ENCODE measurements around the gene CEACAM16. TPM values are rescaled to one million over a fixed set of nuclear protein-coding genes. Genes with fewer than 3 reads are reported as not detected.

CEACAM16 gene
- total RNA-seq, 2 donors from 2014 or later, result not detected

DNA sequence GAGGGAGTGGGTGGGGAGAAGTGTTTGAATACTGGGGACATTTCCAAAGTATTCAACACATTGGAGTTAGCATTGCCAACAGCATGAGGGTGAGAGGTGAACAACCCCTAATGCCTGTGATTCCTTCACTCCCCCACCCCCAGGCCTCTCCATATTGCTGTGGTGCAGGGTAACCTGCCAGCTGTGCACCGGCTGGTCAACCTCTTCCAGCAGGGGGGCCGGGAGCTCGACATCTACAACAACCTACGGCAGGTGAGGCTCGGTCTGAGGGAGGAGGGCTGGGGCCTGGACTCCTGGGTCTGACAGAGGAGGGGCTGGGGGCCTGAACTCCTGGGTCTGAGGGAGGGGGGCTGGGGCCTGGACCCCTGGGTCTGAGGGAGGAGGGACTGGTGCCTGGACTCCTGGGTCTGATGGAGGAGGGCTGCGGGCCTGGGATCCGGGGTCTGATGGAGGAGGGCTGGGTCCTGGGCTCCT lies 57.2 kb downstream of the CEACAM16 start:
- DNase-seq (ENCODE audit: low spot score) (no peak), ATAC-seq (ENCODE audit: insufficient number of reproducible peaks, low FRiP score, low read depth) (no peak)
- Histone ChIP-seq H3K27ac (peak overlapping the region; percentile 76 to 92), H3K36me3 (peaks cover 14% of the 10 kb centered on the region), H3K27me3 (replicated peaks; ENCODE audit: insufficient read depth) (no peaks in the 10 kb centered on the region), H3K9me3 (no peaks in the 10 kb centered on the region), H3K4me1 (ENCODE audit: control insufficient read depth in 1 of 2, low read depth in 2 of 2) (peaks cover 47 to 69% of the 10 kb centered on the region in 2 donors), H3K4me3 (no peak overlapping the region)
- no peak for TF ChIP-seq CTCF (IDR thresholded peaks at IDR 0.05)

DNA sequence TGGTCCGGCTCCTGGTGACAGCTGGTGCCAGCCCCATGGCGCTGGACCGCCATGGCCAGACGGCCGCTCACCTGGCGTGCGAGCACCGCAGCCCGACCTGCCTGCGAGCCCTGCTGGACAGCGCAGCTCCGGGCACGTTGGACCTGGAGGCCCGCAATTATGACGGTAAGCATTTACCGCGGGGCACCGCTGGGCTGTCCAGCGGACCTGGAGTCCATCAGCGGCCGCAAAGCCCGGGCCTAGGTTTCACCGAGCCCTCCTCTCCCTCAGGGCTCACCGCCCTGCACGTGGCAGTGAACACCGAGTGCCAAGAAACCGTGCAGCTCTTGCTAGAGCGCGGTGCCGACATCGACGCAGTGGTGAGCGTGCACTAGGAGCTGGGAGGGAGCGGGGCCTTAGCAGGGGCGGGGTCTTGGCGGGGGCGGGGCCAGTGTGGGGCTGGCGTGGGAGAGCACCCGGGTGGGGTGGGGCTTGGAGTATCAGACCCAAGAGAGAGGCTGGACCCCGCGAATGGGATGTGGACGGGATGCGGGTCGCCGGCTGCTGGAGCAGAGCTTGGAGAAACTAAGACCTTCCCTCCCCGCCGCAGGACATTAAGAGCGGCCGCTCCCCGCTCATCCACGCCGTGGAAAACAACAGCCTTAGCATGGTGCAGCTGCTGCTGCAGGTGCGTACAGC lies 58.2 kb downstream of the CEACAM16 start:
- ATAC-seq (ENCODE audit: insufficient number of reproducible peaks, low FRiP score, low read depth) (peak; percentile 25), DNase-seq (ENCODE audit: low spot score) (peak; percentile 47)
- Histone ChIP-seq H3K36me3 (peaks cover 11% of the 10 kb centered on the region), H3K27ac (peak overlapping the region; percentile 75 to 76), H3K4me1 (ENCODE audit: control insufficient read depth in 1 of 2, low read depth in 2 of 2) (peaks cover 45 to 61% of the 10 kb centered on the region in 2 donors), H3K9me3 (no peaks in the 10 kb centered on the region), H3K27me3 (replicated peaks; ENCODE audit: insufficient read depth) (no peaks in the 10 kb centered on the region), H3K4me3 (peak overlapping the region; percentile 71)
- peak; percentile 8 for TF ChIP-seq CTCF (IDR thresholded peaks at IDR 0.05)

- peaks cover 38 to 53% of the 10 kb centered on the region in 2 donors for H3K4me1 ChIP-seq (ENCODE audit: control insufficient read depth in 1 of 2, low read depth in 2 of 2)
- peak overlapping the region; percentile 71 for H3K4me3 ChIP-seq
- ATAC-seq (ENCODE audit: insufficient number of reproducible peaks, low FRiP score, low read depth) (peak; percentile 18), DNase-seq (ENCODE audit: low spot score) (no peak)
- H3K27me3 ChIP-seq (replicated peaks; ENCODE audit: insufficient read depth), result no peaks in the 10 kb centered on the region
- H3K9me3 ChIP-seq, result no peaks in the 10 kb centered on the region
- H3K36me3 ChIP-seq, result peaks cover 11% of the 10 kb centered on the region
- peak; percentile 18 for TF ChIP-seq CTCF (IDR thresholded peaks at IDR 0.05)
- peak overlapping the region; percentile 75 to 76 for H3K27ac ChIP-seq
Observed at GRCh38 chr19:44757735-44758505, 59.0 kb downstream of the CEACAM16 start.

DNA sequence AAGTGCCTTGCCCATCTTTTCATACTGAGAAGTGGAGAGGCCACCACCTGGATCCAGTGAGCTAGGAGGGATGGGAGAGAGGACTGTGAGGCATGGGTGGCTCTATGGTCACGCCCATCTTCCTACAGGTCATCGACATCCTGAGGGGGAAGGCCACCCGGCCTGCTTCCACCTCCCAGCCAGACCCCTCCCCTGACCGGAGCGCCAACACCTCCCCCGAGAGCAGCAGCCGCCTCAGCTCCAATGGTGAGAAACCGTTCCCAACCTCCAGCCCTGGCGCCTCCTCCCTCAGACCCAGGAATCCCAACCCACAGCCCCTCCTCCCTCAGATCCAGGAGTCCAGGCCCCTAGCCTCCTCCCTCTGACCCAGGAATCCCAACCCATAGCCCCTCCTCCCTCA lies 59.6 kb downstream of the CEACAM16 start:
- no peak for TF ChIP-seq CTCF (IDR thresholded peaks at IDR 0.05)
- peak overlapping the region; percentile 75 to 76 for H3K27ac ChIP-seq
- peaks cover 37 to 47% of the 10 kb centered on the region in 2 donors for H3K4me1 ChIP-seq (ENCODE audit: control insufficient read depth in 1 of 2, low read depth in 2 of 2)
- peak overlapping the region; percentile 71 for H3K4me3 ChIP-seq
- H3K36me3 ChIP-seq, result peaks cover 11% of the 10 kb centered on the region
- no peak for ATAC-seq (ENCODE audit: insufficient number of reproducible peaks, low FRiP score, low read depth)
- no peak for DNase-seq (ENCODE audit: low spot score)
- H3K27me3 ChIP-seq (replicated peaks; ENCODE audit: insufficient read depth), result no peaks in the 10 kb centered on the region
- no peaks in the 10 kb centered on the region for H3K9me3 ChIP-seq

DNA sequence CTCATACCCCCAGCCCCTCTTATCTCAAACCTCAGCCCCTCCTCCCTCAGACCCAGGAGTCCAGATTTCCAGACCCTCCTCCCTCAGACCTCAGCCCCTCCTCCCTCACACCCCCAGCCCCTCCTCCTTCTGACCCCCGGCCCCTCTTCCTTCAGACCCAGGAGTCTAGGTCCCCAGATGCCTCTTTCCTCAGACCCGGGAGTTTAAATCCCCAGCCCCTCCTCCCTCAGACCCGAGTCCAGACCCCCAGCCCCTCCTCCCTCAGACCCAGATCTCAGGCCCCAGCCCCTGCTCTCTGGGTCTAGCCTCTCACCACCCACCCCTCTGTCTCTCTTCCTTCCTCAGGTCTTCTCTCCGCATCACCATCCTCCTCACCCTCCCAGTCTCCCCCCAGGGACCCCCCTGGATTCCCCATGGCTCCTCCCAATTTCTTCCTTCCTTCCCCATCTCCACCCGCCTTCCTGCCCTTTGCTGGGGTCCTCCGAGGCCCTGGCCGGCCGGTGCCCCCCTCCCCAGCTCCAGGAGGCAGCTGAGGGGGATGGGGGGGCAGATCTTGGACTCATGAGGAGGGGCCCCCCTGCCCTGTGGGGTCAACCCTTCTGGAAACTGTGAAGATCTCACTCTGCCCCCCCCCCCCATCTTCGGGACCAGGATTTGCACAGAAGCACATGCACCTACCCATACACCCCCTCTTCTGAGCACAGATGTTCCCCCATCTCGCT lies 60.3 kb downstream of the CEACAM16 start:
- no peaks in the 10 kb centered on the region for H3K9me3 ChIP-seq
- H3K36me3 ChIP-seq, result peaks cover 11% of the 10 kb centered on the region
- no peak for DNase-seq (ENCODE audit: low spot score)
- TF ChIP-seq CTCF (IDR thresholded peaks at IDR 0.05), result no peak
- H3K27ac ChIP-seq, result peak overlapping the region in 1 of 2 donors; percentile 76
- no peak overlapping the region for H3K4me3 ChIP-seq
- H3K4me1 ChIP-seq (ENCODE audit: control insufficient read depth in 1 of 2, low read depth in 2 of 2), result peaks cover 33 to 44% of the 10 kb centered on the region in 2 donors
- no peak for ATAC-seq (ENCODE audit: insufficient number of reproducible peaks, low FRiP score, low read depth)
- no peaks in the 10 kb centered on the region for H3K27me3 ChIP-seq (replicated peaks; ENCODE audit: insufficient read depth)

All from thoracic aorta (tissue), 2 donors.